ENCODE data around the gene BFAR. TPM values are rescaled to one million over a fixed set of nuclear protein-coding genes. Genes with fewer than 3 reads are reported as not detected.
"Not testable (repeated sequence)": the region's sequence is repeated elsewhere in the genome, so short reads cannot be mapped to it uniquely, and the experiment has no call there.

Gene BFAR
- polyA plus RNA-seq, 1 donor from 2014 or later, result 63.5 TPM

GRCh38 chr16:14685870-14686793 is 53.4 kb downstream of the BFAR start:
- not testable (repeated sequence) for H2AFZ ChIP-seq (ENCODE audit: low read depth, low read length); H3K9me2 ChIP-seq (ENCODE audit: insufficient read depth, low read length); H3K4me3 ChIP-seq (ENCODE audit: low read length); H3F3A ChIP-seq (ENCODE audit: insufficient read depth, low read length, poor library complexity, severe bottlenecking); H3K36me3 ChIP-seq (ENCODE audit: insufficient read depth, low read length); H3K27ac ChIP-seq (ENCODE audit: low read length); H4K20me1 ChIP-seq (ENCODE audit: insufficient read depth); H3K79me2 ChIP-seq (replicated peaks; ENCODE audit: insufficient read depth, low read length); H3K9me3 ChIP-seq (ENCODE audit: low read length); H3K27me3 ChIP-seq (ENCODE audit: insufficient read depth, low read depth, low read length); H3K9ac ChIP-seq (ENCODE audit: low read length); H3K4me2 ChIP-seq (ENCODE audit: low read length)

- H3K9ac ChIP-seq (ENCODE audit: low read length), result not testable (repeated sequence)
Measured at GRCh38 chr16:14694129-14694528, 61.4 kb downstream of the BFAR start, which contains the start of gene PLA2G10. PLA2G10 (minus strand) TSS chr16:14694308; CDS start chr16:14694229, 79 bp downstream.

GRCh38 chr16:14701859-14702258 is 69.1 kb downstream of the BFAR start:
- H3K79me2 ChIP-seq (replicated peaks; ENCODE audit: insufficient read depth, low read length); H2AFZ ChIP-seq (ENCODE audit: low read depth, low read length); H3K9ac ChIP-seq (ENCODE audit: low read length); H3K4me2 ChIP-seq (ENCODE audit: low read length); H3F3A ChIP-seq (ENCODE audit: insufficient read depth, low read length, poor library complexity, severe bottlenecking); H3K27me3 ChIP-seq (ENCODE audit: insufficient read depth, low read depth, low read length); H3K9me2 ChIP-seq (ENCODE audit: insufficient read depth, low read length); H3K9me3 ChIP-seq (ENCODE audit: low read length); H3K27ac ChIP-seq (ENCODE audit: low read length); H3K36me3 ChIP-seq (ENCODE audit: insufficient read depth, low read length); H4K20me1 ChIP-seq (ENCODE audit: insufficient read depth); H3K4me3 ChIP-seq (ENCODE audit: low read length): not testable (repeated sequence)

More at GRCh38 chr16:14694129-14694528, 61.4 kb downstream of the BFAR start, which contains the start of gene PLA2G10:
- H3K27me3 ChIP-seq (ENCODE audit: insufficient read depth, low read depth, low read length); H3K27ac ChIP-seq (ENCODE audit: low read length); H2AFZ ChIP-seq (ENCODE audit: low read depth, low read length); H3K4me3 ChIP-seq (ENCODE audit: low read length); H3K36me3 ChIP-seq (ENCODE audit: insufficient read depth, low read length); H3K9me3 ChIP-seq (ENCODE audit: low read length); H3F3A ChIP-seq (ENCODE audit: insufficient read depth, low read length, poor library complexity, severe bottlenecking); H4K20me1 ChIP-seq (ENCODE audit: insufficient read depth); H3K4me2 ChIP-seq (ENCODE audit: low read length); H3K79me2 ChIP-seq (replicated peaks; ENCODE audit: insufficient read depth, low read length); H3K9me2 ChIP-seq (ENCODE audit: insufficient read depth, low read length): not testable (repeated sequence)

- H3K79me2 ChIP-seq (replicated peaks; ENCODE audit: insufficient read depth, low read length); H3K27me3 ChIP-seq (ENCODE audit: insufficient read depth, low read depth, low read length); H2AFZ ChIP-seq (ENCODE audit: low read depth, low read length); H3K9me2 ChIP-seq (ENCODE audit: insufficient read depth, low read length); H3K9me3 ChIP-seq (ENCODE audit: low read length); H3K9ac ChIP-seq (ENCODE audit: low read length); H3K4me2 ChIP-seq (ENCODE audit: low read length); H3K4me3 ChIP-seq (ENCODE audit: low read length); H3K36me3 ChIP-seq (ENCODE audit: insufficient read depth, low read length); H3F3A ChIP-seq (ENCODE audit: insufficient read depth, low read length, poor library complexity, severe bottlenecking); H3K27ac ChIP-seq (ENCODE audit: low read length); H4K20me1 ChIP-seq (ENCODE audit: insufficient read depth): not testable (repeated sequence)
Measured at GRCh38 chr16:14702672-14703071, 69.9 kb downstream of the BFAR start.

- not testable (repeated sequence) for H4K20me1 ChIP-seq (ENCODE audit: insufficient read depth); H3K9me3 ChIP-seq (ENCODE audit: low read length); H3K27ac ChIP-seq (ENCODE audit: low read length); H3K4me2 ChIP-seq (ENCODE audit: low read length); H3F3A ChIP-seq (ENCODE audit: insufficient read depth, low read length, poor library complexity, severe bottlenecking); H3K4me3 ChIP-seq (ENCODE audit: low read length); H3K9ac ChIP-seq (ENCODE audit: low read length); H2AFZ ChIP-seq (ENCODE audit: low read depth, low read length); H3K79me2 ChIP-seq (replicated peaks; ENCODE audit: insufficient read depth, low read length); H3K36me3 ChIP-seq (ENCODE audit: insufficient read depth, low read length); H3K27me3 ChIP-seq (ENCODE audit: insufficient read depth, low read depth, low read length); H3K9me2 ChIP-seq (ENCODE audit: insufficient read depth, low read length)
Measured at GRCh38 chr16:14703156-14704011, 70.6 kb downstream of the BFAR start, which contains the start of gene NPIPA3. NPIPA3 (plus strand) TSS chr16:14703411; CDS start chr16:14708944, 5,533 bp downstream.

Small RNA genes lying within 50 kb of the gene (small RNA-seq; reads per million reads assigned to genes)
- 0 reads per million in 3 experiments for gene RN7SL274P
- gene RNU7-125P, result 0 reads per million in 3 experiments

Other genes starting within 250 kb of the BFAR start
- gene PARN, start 2.7 kb upstream of the BFAR start, polyA plus RNA-seq, result 19.1 and 22.3 TPM in 2 replicates
- gene PLA2G10, start 61.4 kb downstream of the BFAR start, polyA plus RNA-seq, result not detected in 2 replicates
- gene NPIPA3, start 70.5 kb downstream of the BFAR start, polyA plus RNA-seq, result 3.3 and 3.4 TPM in 2 replicates
- gene NPIPA2, start 109.6 kb downstream of the BFAR start, polyA plus RNA-seq, result 2.4 and 2.8 TPM in 2 replicates
- 34.5 and 45.6 TPM in 2 replicates for gene NOMO1, start 200.8 kb downstream of the BFAR start, polyA plus RNA-seq

All from neural cell (in vitro differentiated cells).